HG03045 (cell line): Measurements from ENCODE around the gene THG1L.
"Not testable (repeated sequence)": the region's sequence is repeated elsewhere in the genome, so short reads cannot be mapped to it uniquely, and the experiment has no call there.

Experiments used
- ATAC-seq: cut with Tn5 transposase; IDR thresholded peaks from one replicate; pipeline ENCODE4 v1.9.1; 2021; ENCODE audit warnings: mild to moderate bottlenecking, moderate library complexity; ENCODE audit not compliant: unreplicated experiment

Gene THG1L

GRCh38 chr5:157726607-157727006, 4.6 kb upstream of the THG1L start:
- ATAC-seq, result not testable (repeated sequence)

GRCh38 chr5:157727858-157728257, 3.4 kb upstream of the THG1L start:
- ATAC-seq, result not testable (repeated sequence)

- peak; percentile 45 for ATAC-seq
Observed at GRCh38 chr5:157729858-157730257, 1.4 kb upstream of the THG1L start.

GRCh38 chr5:157730900-157731271, 334 bp upstream of the THG1L start:
- no peak for ATAC-seq

GRCh38 chr5:157732130-157732514, 902 bp downstream of the THG1L start:
- ATAC-seq, result no peak

GRCh38 chr5:157732596-157733262, 1.5 kb downstream of the THG1L start:
- no peak for ATAC-seq

- ATAC-seq, result no peak
Observed at GRCh38 chr5:157734436-157734835, 3.2 kb downstream of the THG1L start.

GRCh38 chr5:157735991-157736390, 4.8 kb downstream of the THG1L start:
- no peak for ATAC-seq

GRCh38 chr5:157739388-157740228, 8.4 kb downstream of the THG1L start:
- ATAC-seq, result no peak

GRCh38 chr5:157740229-157740610, 9.0 kb downstream of the THG1L start:
- no peak for ATAC-seq

- no peak for ATAC-seq
Observed at GRCh38 chr5:157741131-157741530, 9.9 kb downstream of the THG1L start.

GRCh38 chr5:157743163-157744050, 12.2 kb downstream of the THG1L start, which contains the start of gene LSM11:
TSS of gene LSM11 (plus strand) at chr5:157743712. CDS start at chr5:157743751, 39 bp downstream.
- peak; percentile 91 for ATAC-seq

- no peak for ATAC-seq
Observed at GRCh38 chr5:157744051-157745011, 13.1 kb downstream of the THG1L start.

- ATAC-seq, result no peak
Observed at GRCh38 chr5:157745041-157745456, 13.8 kb downstream of the THG1L start.

GRCh38 chr5:157747173-157747740, 16.0 kb downstream of the THG1L start:
- no peak for ATAC-seq

- no peak for ATAC-seq
Observed at GRCh38 chr5:157747766-157748700, 16.8 kb downstream of the THG1L start.

GRCh38 chr5:157748760-157749461, 17.7 kb downstream of the THG1L start:
- no peak for ATAC-seq

GRCh38 chr5:157749462-157749799, 18.2 kb downstream of the THG1L start:
- no peak for ATAC-seq
